ENCODE measurements around the gene ARHGAP42. TPM values are rescaled to one million over a fixed set of nuclear protein-coding genes. Genes with fewer than 3 reads are reported as not detected.
A peak's percentile ranks its signal among the peaks of the same experiment; 100 is the strongest.

Gene ARHGAP42
- total RNA-seq, 1 experiment from 2014 or later: 39.1 TPM

- Histone ChIP-seq H3K4ac (ENCODE audit: low read depth, low read length) (no peak overlapping the region), H2AK5ac (ENCODE audit: insufficient read length, low read length) (no peak overlapping the region), H3K4me2 (ENCODE audit: insufficient read depth, insufficient read length, low read length) (no peak overlapping the region), H4K91ac (ENCODE audit: insufficient read length, low read depth, low read length) (no peak overlapping the region), H2BK15ac (ENCODE audit: low read depth, low read length) (no peak overlapping the region), H2AFZ (ENCODE audit: low read length) (no peak overlapping the region), H3K9ac (ENCODE audit: extremely low read depth, insufficient read length, low read length) (no peak overlapping the region), H2BK5ac (ENCODE audit: insufficient read length, low read length) (no peak overlapping the region), H3K79me1 (ENCODE audit: insufficient read depth, low read depth, low read length, poor library complexity, severe bottlenecking) (no peaks in the 10 kb centered on the region), H4K20me1 (ENCODE audit: control insufficient read depth, insufficient read depth, insufficient read length) (no peaks in the 10 kb centered on the region), H3K14ac (ENCODE audit: insufficient read depth, low read length) (no peak overlapping the region), H2BK120ac (ENCODE audit: low read depth, low read length, poor library complexity, severe bottlenecking) (no peak overlapping the region), H2BK20ac (ENCODE audit: low read depth, low read length, poor library complexity, severe bottlenecking) (no peak overlapping the region), H3K79me2 (ENCODE audit: insufficient read depth, low read length) (no peaks in the 10 kb centered on the region), H3K4me1 (ENCODE audit: insufficient read depth, low read length) (no peaks in the 10 kb centered on the region), H3K56ac (ENCODE audit: insufficient read length, low read depth, low read length) (no peak overlapping the region), H3K9me3 (ENCODE audit: control insufficient read depth, low read depth, low read length) (no peaks in the 10 kb centered on the region), H3K18ac (ENCODE audit: insufficient read length, low read depth, low read length) (no peak overlapping the region), H3K23me2 (ENCODE audit: insufficient read length, low read depth, low read length, poor library complexity, severe bottlenecking) (no peaks in the 10 kb centered on the region), H3K27ac (ENCODE audit: insufficient read length, low read depth, low read length) (no peak overlapping the region), H3K27me3 (ENCODE audit: insufficient read depth, low read length) (no peaks in the 10 kb centered on the region), H4K8ac (replicated peaks; ENCODE audit: insufficient read length, low read depth, low read length) (no peak overlapping the region), H2BK12ac (ENCODE audit: insufficient read length, low read depth, low read length) (no peak overlapping the region), H3K23ac (ENCODE audit: insufficient read length, low read depth, low read length) (no peak overlapping the region), H3T11ph (ENCODE audit: low read length) (no peak overlapping the region), H4K5ac (ENCODE audit: insufficient read length, low read depth, low read length) (no peak overlapping the region)
- WGBS (ENCODE audit: extremely low coverage, insufficient read length, low lambda C conversion rate): no CpG with 5 or more reads among the region's 6 CpGs
- Mint-ChIP-seq H3K27me3 (ENCODE audit: low read depth) (no peaks in the 10 kb centered on the region), H3K36me3 (ENCODE audit: insufficient read depth in 1 of 3, low read depth in 3 of 3) (peaks cover 0 to 7% (median 5%) of the 10 kb centered on the region in 3 experiments; a peak in 5 of 7 replicates), H3K4me3 (no peak overlapping the region), H3K9me3 (no peaks in the 10 kb centered on the region), H3K27ac (peak overlapping the region in 1 of 3 experiments; percentile 45; a peak in 1 of 7 replicates), H3K4me1 (peaks cover 19 to 38% of the 10 kb centered on the region in 2 experiments)
- DNase-seq: no peak
- TF ChIP-seq CTCF (conservative IDR thresholded peaks at IDR 0.05): no peak
Measured at GRCh38 chr11:100776212-100776896, 89.3 kb downstream of the ARHGAP42 start.

All from H9 (cell line).